ENCODE results near the gene TPRG1L. TPM values are rescaled to one million over a fixed set of nuclear protein-coding genes. Genes with fewer than 3 reads are reported as not detected.
"Not testable (repeated sequence)": the region's sequence is repeated elsewhere in the genome, so short reads cannot be mapped to it uniquely, and the experiment has no call there.

The TPRG1L gene
- total RNA-seq, result 10 to 100 TPM; 16.4 to 25.8 (median 21.8) TPM
- polyA plus RNA-seq, result 10 to 100 TPM; 16.5 to 33.3 TPM

- Histone ChIP-seq H3K4me3 (peak within 1 kb of the TSS; percentile 66 to 99 (median 86)), H3K4me1 (peaks cover 0 to 15% (median 13%) of the 10 kb centered on the region in 3 donors), H3K27me3 (no peaks in the 10 kb centered on the region), H3K27ac (peak within 1 kb of the TSS in 3 of 4 donors; percentile 48 to 55 (median 52)), H3K36me3 (peaks cover 0 to 16% (median 4%) of the 10 kb centered on the region in 3 donors), H3K9me3 (no peaks in the 10 kb centered on the region)
- FAIRE-seq, result no peak
- ATAC-seq, result peak; percentile 96 to 99 (median 97)
- peak; percentile 98 to 100 (median 99) for DNase-seq
- TF ChIP-seq CTCF (IDR thresholded peaks at IDR 0.05), result no peak
- intact Hi-C loops (cut with DNase I), result loop anchor here in 2 of 3 donors (5.0 to 10.0 kb wide), 2 partner anchors 132 to 170 kb away; partner anchors contain the start of gene ARHGEF16 (in 1 of the 2)
- 0 to 1% methylated on average over 77 to 108 of the region's 108 CpGs for WGBS, 2 donors
These were observed at the start of gene TPRG1L for GRCh38 chr1:3624200-3625136. Gene TPRG1L, plus strand, starts transcription at chr1:3625015. Its CDS starts 58 bp downstream, at chr1:3625073.

- ATAC-seq, DNase-seq: not testable (repeated sequence)
- 63 to 81% methylated on average over 6 of the region's 6 CpGs for WGBS, 2 donors
These were observed 49.3 kb upstream of the TPRG1L start for GRCh38 chr1:3575515-3575914.

GRCh38 chr1:3575993-3576392 is 48.8 kb upstream of the TPRG1L start:
- Histone ChIP-seq H3K4me1 (no peaks in the 10 kb centered on the region), H3K36me3 (no peaks in the 10 kb centered on the region), H3K4me3 (no peak overlapping the region), H3K27me3 (no peaks in the 10 kb centered on the region), H3K27ac (no peak overlapping the region), H3K9me3 (no peaks in the 10 kb centered on the region)
- ATAC-seq, result no peak
- intact Hi-C loops (cut with DNase I), result no loop called here
- FAIRE-seq, result no peak
- DNase-seq, result no peak
- WGBS, 2 donors, result 83 to 92% methylated on average over 13 to 15 of the region's 15 CpGs
- TF ChIP-seq CTCF (IDR thresholded peaks at IDR 0.05), result no peak

More at GRCh38 chr1:3575515-3575914, 49.3 kb upstream of the TPRG1L start:
- FAIRE-seq; H3K4me3 ChIP-seq; H3K9me3 ChIP-seq; H3K4me1 ChIP-seq; H3K27me3 ChIP-seq; intact Hi-C loops (cut with DNase I); H3K27ac ChIP-seq; H3K36me3 ChIP-seq: not testable (repeated sequence)

- TF ChIP-seq CTCF (IDR thresholded peaks at IDR 0.05), result no peak
- Histone ChIP-seq H3K27me3 (no peaks in the 10 kb centered on the region), H3K9me3 (no peaks in the 10 kb centered on the region), H3K27ac (no peak overlapping the region), H3K36me3 (no peaks in the 10 kb centered on the region), H3K4me1 (no peaks in the 10 kb centered on the region), H3K4me3 (no peak overlapping the region)
- DNase-seq (no peak), FAIRE-seq (no peak), ATAC-seq (peak in 2 of 4 donors; percentile 49 to 72)
- 75 to 84% methylated on average over 7 of the region's 7 CpGs for WGBS, 2 donors
- intact Hi-C loops (cut with DNase I), result no loop called here
These were observed 47.5 kb upstream of the TPRG1L start for GRCh38 chr1:3577300-3577699.

GRCh38 chr1:3577711-3578432 is 46.9 kb upstream of the TPRG1L start:
- 64 to 67% methylated on average over 26 to 27 of the region's 27 CpGs for WGBS, 2 donors
- DNase-seq (no peak), ATAC-seq (no peak), FAIRE-seq (no peak)
- intact Hi-C loops (cut with DNase I), result no loop called here
- Histone ChIP-seq H3K36me3 (no peaks in the 10 kb centered on the region), H3K27me3 (no peaks in the 10 kb centered on the region), H3K9me3 (no peaks in the 10 kb centered on the region), H3K4me3 (no peak overlapping the region), H3K27ac (no peak overlapping the region), H3K4me1 (no peaks in the 10 kb centered on the region)
- TF ChIP-seq CTCF (IDR thresholded peaks at IDR 0.05), result no peak
